Endodermal cell (in vitro differentiated cells): ENCODE data around the gene CACNA1E. TPM values are rescaled to one million over a fixed set of nuclear protein-coding genes. Genes with fewer than 3 reads are reported as not detected.

Experiments
- DNase-seq: peaks from one replicate; pipeline ENCODE4 v3.0.0-alpha.2; 2017
- H3K27ac ChIP-seq: 2 replicates; pipeline ENCODE4 v1.5.1; 2013; ENCODE audit warnings: mild to moderate bottlenecking, low read depth, low read length, moderate library complexity
- H3K27me3 ChIP-seq: 2 replicates; pipeline ENCODE4 v1.6.1; 2013; ENCODE audit warnings: mild to moderate bottlenecking, low read length, moderate library complexity; ENCODE audit not compliant: insufficient read depth, control insufficient read depth, poor library complexity, severe bottlenecking
- H3K36me3 ChIP-seq: 2 replicates; pipeline ENCODE4 v1.7.0; 2013; ENCODE audit warnings: mild to moderate bottlenecking, low read length, moderate library complexity; ENCODE audit not compliant: control insufficient read depth, insufficient read depth
- H3K4me1 ChIP-seq: one replicate; pipeline ENCODE4 v1.7.0; 2013; ENCODE audit warnings: low read length; ENCODE audit not compliant: control insufficient read depth, insufficient read depth
- H3K4me3 ChIP-seq: 2 replicates; pipeline ENCODE4 v1.5.1; 2013; ENCODE audit warnings: mild to moderate bottlenecking, low read length, moderate library complexity
- H3K9ac ChIP-seq: 2 replicates; pipeline ENCODE4 v1.6.1; 2013; ENCODE audit warnings: mild to moderate bottlenecking, low read length, moderate library complexity; ENCODE audit not compliant: poor library complexity, severe bottlenecking; ENCODE audit errors: extremely low read depth
- H3K9me3 ChIP-seq: 2 replicates; pipeline ENCODE4 v1.6.1; 2013; ENCODE audit warnings: mild to moderate bottlenecking, low read length, moderate library complexity; ENCODE audit not compliant: control insufficient read depth
- H3K27ac Mint-ChIP-seq: 2 replicates; pipeline ENCODE4 v1.8.0; 2020; ENCODE audit warnings: mixed read lengths
- H3K27me3 Mint-ChIP-seq: 2 replicates; pipeline ENCODE4 v1.8.0; 2021; ENCODE audit warnings: mild to moderate bottlenecking, mixed read lengths; ENCODE audit not compliant: insufficient read depth
- H3K36me3 Mint-ChIP-seq: 2 replicates; pipeline ENCODE4 v1.8.0; 2020; ENCODE audit warnings: low read depth, mixed read lengths
- H3K4me1 Mint-ChIP-seq: 2 replicates; pipeline ENCODE4 v1.8.0; 2020; ENCODE audit warnings: mixed read lengths
- H3K4me3 Mint-ChIP-seq: 2 replicates; pipeline ENCODE4 v1.8.0; 2020; ENCODE audit warnings: mild to moderate bottlenecking, moderate library complexity, mixed read lengths
- H3K9me3 Mint-ChIP-seq: 2 replicates; pipeline ENCODE4 v1.8.0; 2020; ENCODE audit warnings: mild to moderate bottlenecking, mixed read lengths
- whole genome bisulfite sequencing, 2 experiments: methylation state at CpG; one replicate each; pipeline versions ENCODE4 v1.1.5 to v1.1.7; 2013; ENCODE audit warnings: missing lambda C conversion rate in 2 of 2, mixed read lengths in 1 of 2; ENCODE audit not compliant: insufficient coverage in 1 of 2, insufficient read length in 1 of 2; 5-methylcytosine and 5-hydroxymethylcytosine counted together
- total RNA-seq, 2 donors: library from RNA; stranded (reverse); fragmentation: NEBNext Ultra II Directional in 1 of 2; extraction: Animal tissue kit (Norgen Biotek cat#: 25700) in 1 of 2; gene quantifications; 2 replicates in 1 of 2; 3 replicates in 1 of 2; pipeline ENCODE4 v1.2.1, GENCODE V29; 2021
- TF ChIP-seq, protein P1 (sequence below): fragments of 200-600 bp; sonication (generic); conservative IDR thresholded peaks from 2 replicates; pipeline ENCODE4 v1.5.0; 2021; ENCODE audit warnings: antibody characterized with exemption, mild to moderate bottlenecking

Gene CACNA1E
- total RNA-seq, 2 donors from 2014 or later: 4.7 to 5.8 TPM

DNA sequence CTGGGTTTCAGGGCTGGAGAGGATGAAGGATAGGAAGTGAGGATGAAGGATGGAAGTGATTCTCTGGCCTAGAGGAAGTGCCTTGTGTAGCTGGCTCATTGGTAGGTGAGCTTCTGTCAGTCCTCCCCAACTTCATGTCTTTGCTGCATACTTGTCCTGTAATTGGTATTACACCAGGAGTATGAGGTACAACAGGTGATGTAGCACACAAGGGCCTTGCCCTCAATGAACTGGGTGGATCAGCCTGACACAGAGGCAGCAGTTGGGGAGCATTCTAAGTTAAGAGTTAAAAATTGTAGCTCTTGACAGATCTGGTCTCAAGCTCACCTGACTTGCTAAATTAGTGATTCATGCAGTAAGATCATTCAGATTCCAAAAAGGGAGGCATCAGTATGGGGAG lies 37.9 kb upstream of the CACNA1E start:
- TF ChIP-seq, protein P1, sequence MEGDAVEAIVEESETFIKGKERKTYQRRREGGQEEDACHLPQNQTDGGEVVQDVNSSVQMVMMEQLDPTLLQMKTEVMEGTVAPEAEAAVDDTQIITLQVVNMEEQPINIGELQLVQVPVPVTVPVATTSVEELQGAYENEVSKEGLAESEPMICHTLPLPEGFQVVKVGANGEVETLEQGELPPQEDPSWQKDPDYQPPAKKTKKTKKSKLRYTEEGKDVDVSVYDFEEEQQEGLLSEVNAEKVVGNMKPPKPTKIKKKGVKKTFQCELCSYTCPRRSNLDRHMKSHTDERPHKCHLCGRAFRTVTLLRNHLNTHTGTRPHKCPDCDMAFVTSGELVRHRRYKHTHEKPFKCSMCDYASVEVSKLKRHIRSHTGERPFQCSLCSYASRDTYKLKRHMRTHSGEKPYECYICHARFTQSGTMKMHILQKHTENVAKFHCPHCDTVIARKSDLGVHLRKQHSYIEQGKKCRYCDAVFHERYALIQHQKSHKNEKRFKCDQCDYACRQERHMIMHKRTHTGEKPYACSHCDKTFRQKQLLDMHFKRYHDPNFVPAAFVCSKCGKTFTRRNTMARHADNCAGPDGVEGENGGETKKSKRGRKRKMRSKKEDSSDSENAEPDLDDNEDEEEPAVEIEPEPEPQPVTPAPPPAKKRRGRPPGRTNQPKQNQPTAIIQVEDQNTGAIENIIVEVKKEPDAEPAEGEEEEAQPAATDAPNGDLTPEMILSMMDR: no peak
- Histone ChIP-seq H3K4me1 (peaks cover 7% of the 10 kb centered on the region), H3K36me3 (peaks cover 7% of the 10 kb centered on the region), H3K9ac (no peak overlapping the region), H3K27ac (no peak overlapping the region), H3K4me3 (peak overlapping the region; percentile 77), H3K27me3 (no peaks in the 10 kb centered on the region), H3K9me3 (peaks cover 53% of the 10 kb centered on the region)
- Mint-ChIP-seq H3K9me3 (peaks cover 22% of the 10 kb centered on the region), H3K4me3 (no peak overlapping the region), H3K36me3 (no peaks in the 10 kb centered on the region), H3K4me1 (peaks cover 9% of the 10 kb centered on the region), H3K27me3 (peaks cover 15% of the 10 kb centered on the region), H3K27ac (no peak overlapping the region)
- DNase-seq: no peak

DNA sequence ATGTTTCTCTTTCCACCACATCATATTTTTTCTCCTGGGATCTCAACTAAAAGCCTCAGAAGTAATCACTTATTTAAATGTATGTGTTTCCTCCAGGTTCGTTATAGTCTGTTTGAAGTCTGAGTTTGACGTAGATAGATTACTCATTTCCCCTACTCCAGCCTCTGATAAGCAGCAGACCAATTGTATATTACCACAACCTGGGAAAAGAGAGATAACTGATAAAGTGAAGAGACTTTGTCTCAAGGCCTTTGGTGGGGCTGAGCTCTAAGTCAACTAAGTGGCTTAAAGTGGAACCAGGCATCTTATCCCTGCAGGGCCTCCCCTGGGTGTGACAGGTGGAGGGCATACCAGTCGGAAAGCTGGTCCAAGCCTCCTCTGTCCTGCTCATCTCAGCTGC lies 34.9 kb upstream of the CACNA1E start:
- Mint-ChIP-seq H3K4me3 (no peak overlapping the region), H3K36me3 (no peaks in the 10 kb centered on the region), H3K4me1 (peaks cover 16% of the 10 kb centered on the region), H3K9me3 (peaks cover 22% of the 10 kb centered on the region), H3K27ac (no peak overlapping the region), H3K27me3 (peaks cover 11% of the 10 kb centered on the region)
- peaks cover 7% of the 10 kb centered on the region for H3K36me3 ChIP-seq
- no peak overlapping the region for H3K27ac ChIP-seq
- no peaks in the 10 kb centered on the region for H3K27me3 ChIP-seq
- peaks cover 13% of the 10 kb centered on the region for H3K4me1 ChIP-seq
- TF ChIP-seq, protein P1: no peak
- DNase-seq: no peak
- H3K9ac ChIP-seq: no peak overlapping the region
- peaks cover 57% of the 10 kb centered on the region for H3K9me3 ChIP-seq
- 77 to 80% methylated on average over 1 to 2 of the region's 3 CpGs for WGBS, 2 experiments
- H3K4me3 ChIP-seq: peak overlapping the region; percentile 19

DNA sequence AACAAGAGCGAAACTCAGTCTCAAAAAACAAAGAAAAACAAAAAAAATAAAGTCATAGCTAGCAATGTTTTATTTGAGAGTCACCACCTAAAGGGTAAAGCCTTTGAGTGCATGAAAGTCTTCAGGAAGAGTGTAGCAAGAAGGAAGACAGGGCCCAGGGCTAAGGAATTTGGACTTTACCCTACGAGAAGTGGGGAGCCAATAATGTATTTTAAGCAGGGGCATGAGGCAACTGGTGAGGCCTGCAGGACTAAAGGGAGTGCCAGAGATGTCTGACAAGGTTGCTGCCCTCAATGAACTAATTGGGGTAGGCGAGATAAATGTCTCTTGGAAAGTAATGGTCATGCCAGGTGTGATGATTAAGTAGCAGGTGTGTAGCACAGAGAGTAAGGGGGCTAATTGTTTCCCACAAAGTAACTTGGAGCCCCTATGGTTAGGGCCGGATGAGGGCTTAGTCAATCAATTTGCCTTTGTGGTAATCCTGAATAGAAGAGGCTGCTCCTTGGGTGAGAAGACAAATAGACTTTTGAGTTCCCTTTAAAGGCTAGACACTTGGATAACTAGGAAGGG lies 31.6 kb upstream of the CACNA1E start:
- Mint-ChIP-seq H3K27me3 (peaks cover 8% of the 10 kb centered on the region), H3K4me1 (peaks cover 16% of the 10 kb centered on the region), H3K4me3 (no peak overlapping the region), H3K9me3 (peaks cover 19% of the 10 kb centered on the region), H3K27ac (peak overlapping the region; percentile 83), H3K36me3 (no peaks in the 10 kb centered on the region)
- Histone ChIP-seq H3K27me3 (no peaks in the 10 kb centered on the region), H3K9me3 (peaks cover 42% of the 10 kb centered on the region), H3K4me3 (peak overlapping the region; percentile 36), H3K27ac (peak overlapping the region; percentile 12), H3K9ac (peak overlapping the region; percentile 41), H3K36me3 (peaks cover 1% of the 10 kb centered on the region), H3K4me1 (peaks cover 13% of the 10 kb centered on the region)
- no peak for DNase-seq
- WGBS, 2 experiments: 80% methylated on average over 4 of the region's 4 CpGs
- TF ChIP-seq, protein P1: no peak
